HCT116 (cell line): ENCODE data around the gene MALT1. TPM values are rescaled to one million over a fixed set of nuclear protein-coding genes. Genes with fewer than 3 reads are reported as not detected.

ENCODE experiments used
- ATAC-seq: fragments of 200-7000 bp; cut with Tn5 transposase; 2 replicates; pipeline ENCODE4 v1.9.1; 2020; ENCODE audit warnings: mild to moderate bottlenecking, moderate library complexity
- BruUV-seq: library from RNA; stranded (reverse); fragments of 400-500 nt; replicated peaks from 2 replicates; lab custom pipeline; 2021; lab: Mats Ljungman, UMichigan
- CTCF ChIA-PET: fragments of 300-600 bp; sonication (Branson Sonifier 250); formaldehyde crosslinking; loops from one replicate; lab custom pipeline; 2021; ENCODE audit warnings: antibody characterized with exemption; lab: Charles Lee
- POLR2A ChIA-PET: fragments of 300-600, 350-600 bp; sonication (Branson Sonifier 250); formaldehyde crosslinking; loops from one replicate; lab custom pipeline; 2021; ENCODE audit warnings: antibody characterized with exemption; lab: Charles Lee
- RAD21 ChIA-PET, 2 experiments: fragments of 300-600 bp; sonication (Branson Sonifier 250); formaldehyde crosslinking; loops; one replicate each; lab custom pipeline; 2023; ENCODE audit warnings: low total read pairs in 2 of 2; ENCODE audit not compliant: uncharacterized antibody in 2 of 2, unreplicated experiment in 2 of 2, low non-redundant PET in 1 of 2; lab: Charles Lee
- DNase-seq: peaks from one replicate; pipeline ENCODE4 v3.0.0-alpha.2; 2010; ENCODE audit warnings: low read depth, low spot score
- H2AFZ ChIP-seq: fragments of 200-600 bp; shearing (Covaris generic), sonication (generic); 2 replicates; pipeline ENCODE4 v1.6.1; 2017; ENCODE audit warnings: low read depth, mixed run types, mixed read lengths, antibody characterized with exemption, low read length; ENCODE audit not compliant: poor library complexity, severe bottlenecking
- H3K27ac ChIP-seq: 2 replicates; pipeline ENCODE4 v1.5.1; 2012; ENCODE audit warnings: low read depth, low read length
- H3K27me3 ChIP-seq: fragments of 200-600 bp; sonication (generic); 2 replicates; pipeline ENCODE4 v1.6.1; 2016; ENCODE audit warnings: mixed run types, low read length, mixed read lengths; ENCODE audit not compliant: insufficient read depth
- H3K36me3 ChIP-seq, 2 experiments: fragments of 200-500 bp in 1 of 2; fragments of 200-600 bp in 1 of 2; sonication (Bioruptor generic) in 1 of 2; sonication (generic) in 1 of 2; 2 replicates each; pipeline versions ENCODE4 v1.5.1 to v1.6.1; 2014 to 2016; ENCODE audit warnings: low read length in 2 of 2, inconsistent platforms in 1 of 2, mixed read lengths in 1 of 2, mixed run types in 1 of 2; ENCODE audit not compliant: insufficient read depth in 2 of 2, control insufficient read depth in 1 of 2
- H3K4me1 ChIP-seq, 2 experiments: fragments of 200-600 bp in 1 of 2; sonication (generic) in 1 of 2; 2 replicates each; pipeline versions ENCODE4 v1.5.1 to v1.6.1; 2012 to 2017; ENCODE audit warnings: low read length in 2 of 2, inconsistent platforms in 1 of 2, mild to moderate bottlenecking in 1 of 2, mixed read lengths in 1 of 2, mixed run types in 1 of 2, moderate library complexity in 1 of 2; ENCODE audit not compliant: insufficient read depth in 2 of 2, control insufficient read depth in 1 of 2
- H3K4me2 ChIP-seq: fragments of 200-600 bp; sonication (generic); 2 replicates; pipeline ENCODE4 v1.6.1; 2017; ENCODE audit warnings: mixed run types, low read length, mixed read lengths
- H3K4me3 ChIP-seq, 2 experiments: fragments of 200-600 bp in 1 of 2; sonication (generic) in 1 of 2; replicated peaks in 1 of 2; 2 replicates each; pipeline ENCODE4 v1.5.1; 2011 to 2016; ENCODE audit warnings: low read length in 2 of 2, control low read depth in 1 of 2, low read depth in 1 of 2, mild to moderate bottlenecking in 1 of 2, mixed read lengths in 1 of 2, mixed run types in 1 of 2
- H3K79me2 ChIP-seq: fragments of 200-600 bp; sonication (generic); 2 replicates; pipeline ENCODE4 v1.6.1; 2017; ENCODE audit warnings: mild to moderate bottlenecking, mixed run types, low read length, moderate library complexity, mixed read lengths; ENCODE audit not compliant: insufficient read depth
- H3K9ac ChIP-seq: fragments of 200-600 bp; sonication (generic); 2 replicates; pipeline ENCODE4 v1.6.1; 2016; ENCODE audit warnings: low read length, mixed read lengths
- H3K9me2 ChIP-seq: fragments of 200-600 bp; sonication (generic), shearing (Covaris generic); 2 replicates; pipeline ENCODE4 v1.6.1; 2017; ENCODE audit warnings: mixed run types, mild to moderate bottlenecking, moderate library complexity; ENCODE audit not compliant: insufficient read depth
- H3K9me3 ChIP-seq, 2 experiments: fragments of 200-500 bp in 1 of 2; fragments of 200-600 bp in 1 of 2; sonication (Bioruptor generic) in 1 of 2; sonication (generic) in 1 of 2; 2 replicates each; pipeline ENCODE4 v1.6.1; 2014 to 2017; ENCODE audit warnings: low read length in 2 of 2, mixed read lengths in 2 of 2, inconsistent platforms in 1 of 2, low read depth in 1 of 2, mild to moderate bottlenecking in 1 of 2, mixed run types in 1 of 2, moderate library complexity in 1 of 2; ENCODE audit not compliant: control insufficient read depth in 1 of 2, insufficient read depth in 1 of 2
- H4K20me1 ChIP-seq: fragments of 200-600 bp; sonication (generic), shearing (Covaris generic); 2 replicates; pipeline ENCODE4 v1.6.1; 2017; ENCODE audit warnings: mixed run types, mild to moderate bottlenecking, moderate library complexity; ENCODE audit not compliant: insufficient read depth
- CEBPB ChIP-seq: IDR thresholded peaks from 2 replicates; pipeline ENCODE4 v1.6.1; 2012; ENCODE audit warnings: low read depth
- ELF1 ChIP-seq: IDR thresholded peaks from 2 replicates; pipeline ENCODE4 v1.6.1; 2012; ENCODE audit warnings: low read depth, borderline replicate concordance
- EZH2 ChIP-seq: fragments of 200-600 bp; sonication (generic); IDR thresholded peaks from 2 replicates; pipeline ENCODE4 v1.6.1; 2017; ENCODE audit warnings: antibody characterized with exemption, mixed run types
- EZH2phosphoT487 ChIP-seq: fragments of 200-600 bp; IDR thresholded peaks from 2 replicates; pipeline ENCODE4 v1.6.1; 2018; ENCODE audit warnings: antibody characterized with exemption, borderline replicate concordance
- RAD21 ChIP-seq: IDR thresholded peaks from 2 replicates; pipeline ENCODE4 v1.6.1; 2012; ENCODE audit warnings: low read depth, mild to moderate bottlenecking
- SP1 ChIP-seq: IDR thresholded peaks from 2 replicates; pipeline ENCODE4 v1.6.1; 2012; ENCODE audit warnings: low read depth
- TCF7L2 ChIP-seq: IDR thresholded peaks from 2 replicates; pipeline ENCODE4 v1.7.0; 2011; ENCODE audit warnings: borderline replicate concordance, inconsistent platforms; ENCODE audit not compliant: insufficient read depth, insufficient read length; ENCODE audit errors: extremely low read depth
- YY1 ChIP-seq: IDR thresholded peaks from 2 replicates; pipeline ENCODE4 v1.6.1; 2011; ENCODE audit warnings: low read length, low read depth, moderate library complexity, mild to moderate bottlenecking; ENCODE audit not compliant: insufficient replicate concordance; ENCODE audit errors: extremely low read depth
- ZNF274 ChIP-seq: fragments of 200-500 bp; sonication (Bioruptor generic); IDR thresholded peaks from 2 replicates; pipeline ENCODE4 v1.6.1; 2014; ENCODE audit warnings: mild to moderate bottlenecking, low read depth, low read length, inconsistent platforms
- intact Hi-C: fragments of 100-400 bp; cut with micrococcal nuclease; formaldehyde crosslinking; loops from 2 replicates; pipeline ENCODE4 v1.10.0; 2022
- total RNA-seq: library from RNA; stranded (reverse); gene quantifications from one replicate; pipeline ENCODE4 v1.2.1, GENCODE V29; 2021; ENCODE audit not compliant: unreplicated experiment
- TF ChIP-seq, protein P1 (sequence below): IDR thresholded peaks from 2 replicates; pipeline ENCODE4 v1.6.1; 2012; ENCODE audit warnings: low read depth
- TF ChIP-seq, protein P2 (sequence below), 3 experiments: fragments of 200-600 bp in 1 of 3; sonication (generic) in 1 of 3; IDR thresholded peaks in 2 of 3; conservative IDR thresholded peaks in 1 of 3; 2 replicates each; pipeline ENCODE4 v1.5.1; 2012 to 2017; ENCODE audit warnings: low read depth in 2 of 3, low read length in 2 of 3, antibody characterized with exemption in 1 of 3, borderline replicate concordance in 1 of 3, control low read depth in 1 of 3, mild to moderate bottlenecking in 1 of 3, mixed read lengths in 1 of 3, mixed run types in 1 of 3, moderate library complexity in 1 of 3; ENCODE audit not compliant: insufficient read depth in 1 of 3
- TF ChIP-seq, protein P3 (sequence below): IDR thresholded peaks from 2 replicates; pipeline ENCODE4 v1.6.1; 2011; ENCODE audit warnings: mild to moderate bottlenecking, low read length, moderate library complexity; ENCODE audit not compliant: insufficient replicate concordance; ENCODE audit errors: extremely low read depth
- TF ChIP-seq, protein P4 (sequence below): IDR thresholded peaks from 2 replicates; pipeline ENCODE4 v1.6.1; 2012

Gene MALT1
- total RNA-seq, 1 experiment from 2014 or later = 41.1 TPM

DNA sequence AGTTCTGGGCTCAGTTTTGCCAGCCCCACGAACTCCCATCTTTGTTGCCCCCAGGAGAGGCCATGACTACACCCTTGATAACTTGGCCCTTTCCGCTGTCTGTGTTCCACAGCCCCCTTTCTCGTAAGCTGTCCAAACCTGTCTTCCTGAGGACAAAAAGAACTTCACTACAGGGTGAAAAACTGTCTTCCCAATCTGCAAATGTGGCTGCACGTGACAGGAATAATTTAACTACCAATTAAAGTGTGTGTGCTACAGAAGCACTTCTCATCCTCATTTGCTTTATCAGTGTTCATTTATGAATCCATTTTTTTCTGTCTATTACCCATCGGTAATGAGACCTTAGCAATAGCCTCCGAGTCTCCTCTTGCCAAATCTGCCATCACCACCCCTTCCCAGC is 33.3 kb upstream of the MALT1 start:
- H3K27ac ChIP-seq = no peak overlapping the region
- POLR2A ChIA-PET = no interaction called here

More for the DNA sequence above, 33.3 kb upstream of the MALT1 start:
- no peaks in the 10 kb centered on the region for H3K9me2 ChIP-seq
- no peaks in the 10 kb centered on the region for H3K36me3 ChIP-seq
- ChIA-PET CTCF (no interaction called here), RAD21 (no interaction called here)
- peaks cover 6 to 14% of the 10 kb centered on the region in 2 experiments; a peak in 3 of 4 replicates for H3K4me1 ChIP-seq
- no peak overlapping the region for H2AFZ ChIP-seq
- no peaks in the 10 kb centered on the region for H4K20me1 ChIP-seq
- intact Hi-C loops = no loop called here
- no peak overlapping the region for H3K9ac ChIP-seq
- DNase-seq (no peak), ATAC-seq (no peak)
- no peaks in the 10 kb centered on the region for H3K27me3 ChIP-seq
- H3K4me3 ChIP-seq = no peak overlapping the region
- TF ChIP-seq CEBPB (no peak), ZNF274 (no peak), TCF7L2 (no peak), ELF1 (no peak), EZH2 (no peak), SP1 (no peak), EZH2phosphoT487 (no peak), YY1 (no peak), RAD21 (no peak)
- TF ChIP-seq, protein P1, sequence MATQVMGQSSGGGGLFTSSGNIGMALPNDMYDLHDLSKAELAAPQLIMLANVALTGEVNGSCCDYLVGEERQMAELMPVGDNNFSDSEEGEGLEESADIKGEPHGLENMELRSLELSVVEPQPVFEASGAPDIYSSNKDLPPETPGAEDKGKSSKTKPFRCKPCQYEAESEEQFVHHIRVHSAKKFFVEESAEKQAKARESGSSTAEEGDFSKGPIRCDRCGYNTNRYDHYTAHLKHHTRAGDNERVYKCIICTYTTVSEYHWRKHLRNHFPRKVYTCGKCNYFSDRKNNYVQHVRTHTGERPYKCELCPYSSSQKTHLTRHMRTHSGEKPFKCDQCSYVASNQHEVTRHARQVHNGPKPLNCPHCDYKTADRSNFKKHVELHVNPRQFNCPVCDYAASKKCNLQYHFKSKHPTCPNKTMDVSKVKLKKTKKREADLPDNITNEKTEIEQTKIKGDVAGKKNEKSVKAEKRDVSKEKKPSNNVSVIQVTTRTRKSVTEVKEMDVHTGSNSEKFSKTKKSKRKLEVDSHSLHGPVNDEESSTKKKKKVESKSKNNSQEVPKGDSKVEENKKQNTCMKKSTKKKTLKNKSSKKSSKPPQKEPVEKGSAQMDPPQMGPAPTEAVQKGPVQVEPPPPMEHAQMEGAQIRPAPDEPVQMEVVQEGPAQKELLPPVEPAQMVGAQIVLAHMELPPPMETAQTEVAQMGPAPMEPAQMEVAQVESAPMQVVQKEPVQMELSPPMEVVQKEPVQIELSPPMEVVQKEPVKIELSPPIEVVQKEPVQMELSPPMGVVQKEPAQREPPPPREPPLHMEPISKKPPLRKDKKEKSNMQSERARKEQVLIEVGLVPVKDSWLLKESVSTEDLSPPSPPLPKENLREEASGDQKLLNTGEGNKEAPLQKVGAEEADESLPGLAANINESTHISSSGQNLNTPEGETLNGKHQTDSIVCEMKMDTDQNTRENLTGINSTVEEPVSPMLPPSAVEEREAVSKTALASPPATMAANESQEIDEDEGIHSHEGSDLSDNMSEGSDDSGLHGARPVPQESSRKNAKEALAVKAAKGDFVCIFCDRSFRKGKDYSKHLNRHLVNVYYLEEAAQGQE = no peak
- TF ChIP-seq, protein P2, sequence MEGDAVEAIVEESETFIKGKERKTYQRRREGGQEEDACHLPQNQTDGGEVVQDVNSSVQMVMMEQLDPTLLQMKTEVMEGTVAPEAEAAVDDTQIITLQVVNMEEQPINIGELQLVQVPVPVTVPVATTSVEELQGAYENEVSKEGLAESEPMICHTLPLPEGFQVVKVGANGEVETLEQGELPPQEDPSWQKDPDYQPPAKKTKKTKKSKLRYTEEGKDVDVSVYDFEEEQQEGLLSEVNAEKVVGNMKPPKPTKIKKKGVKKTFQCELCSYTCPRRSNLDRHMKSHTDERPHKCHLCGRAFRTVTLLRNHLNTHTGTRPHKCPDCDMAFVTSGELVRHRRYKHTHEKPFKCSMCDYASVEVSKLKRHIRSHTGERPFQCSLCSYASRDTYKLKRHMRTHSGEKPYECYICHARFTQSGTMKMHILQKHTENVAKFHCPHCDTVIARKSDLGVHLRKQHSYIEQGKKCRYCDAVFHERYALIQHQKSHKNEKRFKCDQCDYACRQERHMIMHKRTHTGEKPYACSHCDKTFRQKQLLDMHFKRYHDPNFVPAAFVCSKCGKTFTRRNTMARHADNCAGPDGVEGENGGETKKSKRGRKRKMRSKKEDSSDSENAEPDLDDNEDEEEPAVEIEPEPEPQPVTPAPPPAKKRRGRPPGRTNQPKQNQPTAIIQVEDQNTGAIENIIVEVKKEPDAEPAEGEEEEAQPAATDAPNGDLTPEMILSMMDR (IDR thresholded peaks at IDR 0.05 in 2 of 3, conservative IDR thresholded peaks at IDR 0.05 in 1 of 3; ENCODE audit: borderline replicate concordance in 1 of 3, insufficient read depth in 1 of 3, low read depth in 2 of 3, low read length in 2 of 3) = no peak
- TF ChIP-seq, protein P3, sequence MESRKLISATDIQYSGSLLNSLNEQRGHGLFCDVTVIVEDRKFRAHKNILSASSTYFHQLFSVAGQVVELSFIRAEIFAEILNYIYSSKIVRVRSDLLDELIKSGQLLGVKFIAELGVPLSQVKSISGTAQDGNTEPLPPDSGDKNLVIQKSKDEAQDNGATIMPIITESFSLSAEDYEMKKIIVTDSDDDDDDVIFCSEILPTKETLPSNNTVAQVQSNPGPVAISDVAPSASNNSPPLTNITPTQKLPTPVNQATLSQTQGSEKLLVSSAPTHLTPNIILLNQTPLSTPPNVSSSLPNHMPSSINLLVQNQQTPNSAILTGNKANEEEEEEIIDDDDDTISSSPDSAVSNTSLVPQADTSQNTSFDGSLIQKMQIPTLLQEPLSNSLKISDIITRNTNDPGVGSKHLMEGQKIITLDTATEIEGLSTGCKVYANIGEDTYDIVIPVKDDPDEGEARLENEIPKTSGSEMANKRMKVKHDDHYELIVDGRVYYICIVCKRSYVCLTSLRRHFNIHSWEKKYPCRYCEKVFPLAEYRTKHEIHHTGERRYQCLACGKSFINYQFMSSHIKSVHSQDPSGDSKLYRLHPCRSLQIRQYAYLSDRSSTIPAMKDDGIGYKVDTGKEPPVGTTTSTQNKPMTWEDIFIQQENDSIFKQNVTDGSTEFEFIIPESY = no peak
- TF ChIP-seq, protein P4, sequence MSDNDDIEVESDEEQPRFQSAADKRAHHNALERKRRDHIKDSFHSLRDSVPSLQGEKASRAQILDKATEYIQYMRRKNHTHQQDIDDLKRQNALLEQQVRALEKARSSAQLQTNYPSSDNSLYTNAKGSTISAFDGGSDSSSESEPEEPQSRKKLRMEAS = no peak
- H3K4me2 ChIP-seq = no peak overlapping the region
- H3K79me2 ChIP-seq = no peaks in the 10 kb centered on the region
- BruUV-seq = no TSS peak
- no peaks in the 10 kb centered on the region for H3K9me3 ChIP-seq
